Stomach (tissue), 9 donors: Measurements from ENCODE around the gene FOXA1. TPM values are rescaled to one million over a fixed set of nuclear protein-coding genes. Genes with fewer than 3 reads are reported as not detected.

Experiments used
- DNase-seq, 2 donors: peaks; one replicate each; pipeline versions ENCODE4 v3.0.0 to v3.0.0-alpha.2; 2013 to 2019
- H3K27ac ChIP-seq, 5 donors: fragments of 200-600 bp in 4 of 5; sonication (generic) in 4 of 5; one replicate each; pipeline ENCODE4 v1.5.1; 2013 to 2019; ENCODE audit warnings: mild to moderate bottlenecking in 1 of 5, moderate library complexity in 1 of 5
- H3K27me3 ChIP-seq, 3 donors: fragments of 200-600 bp; sonication (generic); one replicate each; pipeline ENCODE4 v1.5.1; 2017 to 2019; ENCODE audit warnings: mixed run types in 1 of 3
- H3K36me3 ChIP-seq, 4 donors: fragments of 200-600 bp; sonication (generic); 1 replicate in 3 of 4; 2 replicates in 1 of 4; pipeline ENCODE4 v1.5.1; 2016 to 2019
- H3K4me1 ChIP-seq, 4 donors: fragments of 200-600 bp; sonication (generic); one replicate each; pipeline ENCODE4 v1.5.1; 2016 to 2019
- H3K4me3 ChIP-seq, 4 donors: fragments of 200-600 bp; sonication (generic) in 3 of 4; one replicate each; pipeline ENCODE4 v1.5.1; 2016 to 2019; ENCODE audit warnings: mild to moderate bottlenecking in 1 of 4
- H3K9me3 ChIP-seq, 4 donors: fragments of 200-600 bp; sonication (generic); one replicate each; pipeline ENCODE4 v1.5.1; 2016 to 2019
- CTCF ChIP-seq, 7 experiments: fragments of 450-650 bp in 4 of 7; fragments of 200-600 bp in 3 of 7; sonication (generic) in 3 of 7; IDR thresholded peaks; one replicate each; pipeline ENCODE4 v1.5.1; 2016 to 2019; ENCODE audit warnings: antibody characterized with exemption in 7 of 7, control low read depth in 2 of 7, mild to moderate bottlenecking in 1 of 7
- EP300 ChIP-seq: sonication (generic); formaldehyde crosslinking; IDR thresholded peaks from one replicate; pipeline ENCODE4 v1.6.1; 2017; ENCODE audit warnings: antibody characterized with exemption
- POLR2A ChIP-seq, 4 donors: fragments of 450-650 bp; IDR thresholded peaks; one replicate each; pipeline ENCODE4 v1.6.1; 2016; ENCODE audit warnings: antibody characterized with exemption in 4 of 4, control low read depth in 2 of 4, mild to moderate bottlenecking in 1 of 4, moderate library complexity in 1 of 4
- POLR2AphosphoS5 ChIP-seq, 3 donors: sonication (generic); formaldehyde crosslinking; IDR thresholded peaks; one replicate each; pipeline ENCODE4 v1.6.1; 2016; ENCODE audit warnings: antibody characterized with exemption in 3 of 3
- WGBS, 5 donors: extraction: QIAGEN DNeasy Blood & Tissue Kit in 3 of 5; methylation state at CpG; one replicate each; pipeline versions ENCODE4 v1.1.5 to v1.1.7; 2013 to 2018; 5-methylcytosine and 5-hydroxymethylcytosine counted together
- intact Hi-C: fragments of 100-400 bp; cut with DNase I; formaldehyde crosslinking; loops from one replicate; pipeline ENCODE4 v1.15.1; 2023; ENCODE audit warnings: low total_unique reads
- polyA plus RNA-seq, 3 donors: library from polyadenylated mRNA; stranded (reverse); fragments of 200-250 nt; gene quantifications; one replicate each; pipeline ENCODE4 v1.2.3, GENCODE V29; 2013
- total RNA-seq, 5 donors: library from RNA; depleted of rRNA; stranded (reverse); fragments of >200 nt; gene quantifications; one replicate each; pipeline versions ENCODE4 v1.1.0 to v1.2.3, GENCODE V29; 2014 to 2016
- donor health status: healthy with polysubstance abuse.
- donor health status: Bipolar disorder and iron deficiency.
- donor health status: healthy.

FOXA1 gene
- total and polyA plus RNA-seq, 8 donors = 0.58 to 147 (median 26.9) TPM

GRCh38 chr14:37591311-37591940, 3.6 kb downstream of the FOXA1 start:
- 2 to 7% (median 4%) methylated on average over 17 to 45 of the region's 45 CpGs for WGBS, 5 donors
- intact Hi-C loops = no loop called here
- Histone ChIP-seq H3K4me1 (peaks cover 10 to 45% (median 31%) of the 10 kb centered on the region in 4 donors), H3K4me3 (peak overlapping the region; percentile 47 to 67 (median 58)), H3K27me3 (peaks cover 34 to 99% (median 73%) of the 10 kb centered on the region in 3 donors), H3K27ac (peak overlapping the region; percentile 86 to 95 (median 91)), H3K9me3 (no peaks in the 10 kb centered on the region), H3K36me3 (peaks cover 0 to 4% (median 2%) of the 10 kb centered on the region in 4 donors)
- peak; percentile 65 to 76 for DNase-seq
- TF ChIP-seq EP300 (no peak), CTCF (IDR thresholded peaks at IDR 0.05) (peak in 3 of 7 experiments; percentile 16 to 36 (median 30))

DNA sequence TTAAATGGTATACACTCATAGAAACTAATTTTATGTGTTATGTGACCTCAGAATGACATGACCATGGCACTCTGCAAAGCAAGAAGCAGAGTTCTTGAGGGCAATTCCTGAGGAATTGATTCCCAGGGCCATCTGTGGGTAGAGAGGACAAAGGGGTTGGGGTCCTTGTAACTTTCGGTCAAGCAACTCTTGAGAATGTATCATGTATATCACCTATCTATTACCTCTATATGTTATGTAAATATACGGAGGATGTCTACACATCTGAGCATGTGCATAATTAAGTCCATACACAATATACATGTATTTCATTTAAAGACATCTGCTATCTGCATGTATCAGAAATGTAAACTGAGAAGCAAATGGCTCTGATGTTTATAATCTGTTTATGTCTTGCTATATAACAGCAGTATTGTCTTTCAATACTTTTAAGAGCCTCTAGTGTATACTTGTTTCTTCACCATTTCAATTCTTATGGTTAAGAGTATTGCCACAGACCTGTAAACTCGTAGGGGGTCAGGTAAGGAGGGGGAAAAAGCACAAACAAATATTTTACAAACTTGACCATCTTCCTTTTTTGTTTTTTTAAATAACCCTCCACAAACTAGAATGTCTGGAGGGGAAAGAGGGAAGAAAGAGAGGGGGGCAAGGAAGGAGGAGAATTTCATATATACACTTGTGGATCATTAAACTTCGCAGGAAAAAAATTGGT, 4.5 kb downstream of the FOXA1 start:
- H3K27ac ChIP-seq = peak overlapping the region; percentile 64 to 95 (median 91)
- H3K27me3 ChIP-seq = peaks cover 34 to 99% (median 68%) of the 10 kb centered on the region in 3 donors

GRCh38 chr14:37589715-37590427, 5.2 kb downstream of the FOXA1 start:
- 6 to 13% (median 9%) methylated on average over 6 of the region's 6 CpGs for WGBS, 5 donors
- intact Hi-C loops = no loop called here
- Histone ChIP-seq H3K36me3 (peaks cover 0 to 4% (median 2%) of the 10 kb centered on the region in 4 donors), H3K27ac (peak overlapping the region in 4 of 5 donors; percentile 86 to 95 (median 92)), H3K27me3 (peaks cover 39 to 100% (median 69%) of the 10 kb centered on the region in 3 donors), H3K4me3 (peak overlapping the region; percentile 47 to 67 (median 58)), H3K4me1 (peaks cover 5 to 42% (median 24%) of the 10 kb centered on the region in 4 donors), H3K9me3 (no peaks in the 10 kb centered on the region)
- TF ChIP-seq POLR2A (IDR thresholded peaks at IDR 0.05) (no peak), CTCF (IDR thresholded peaks at IDR 0.05) (no peak), POLR2AphosphoS5 (IDR thresholded peaks at IDR 0.05) (no peak), EP300 (no peak)
- DNase-seq = peak in 1 of 2 donors; percentile 35

More for the DNA sequence above, 4.5 kb downstream of the FOXA1 start:
- peak in 1 of 2 donors; percentile 32 for DNase-seq
- TF ChIP-seq POLR2AphosphoS5 (IDR thresholded peaks at IDR 0.05) = no peak
- no peak for TF ChIP-seq CTCF (IDR thresholded peaks at IDR 0.05)
- TF ChIP-seq EP300 = no peak
- TF ChIP-seq POLR2A (IDR thresholded peaks at IDR 0.05) = no peak
- intact Hi-C loops = no loop called here
- Histone ChIP-seq H3K9me3 (no peaks in the 10 kb centered on the region), H3K4me1 (peaks cover 5 to 40% (median 25%) of the 10 kb centered on the region in 4 donors), H3K36me3 (peaks cover 0 to 4% (median 2%) of the 10 kb centered on the region in 4 donors), H3K4me3 (peak overlapping the region; percentile 47 to 67 (median 58))
- 3 to 14% (median 9%) methylated on average over 4 of the region's 4 CpGs for WGBS, 5 donors
